Measurements from ENCODE around the gene CTBP2.

The CTBP2 gene

GRCh38 chr10:125204400-125204799 is 44.0 kb upstream of the CTBP2 start:
- H3K27me3 ChIP-seq (replicated peaks; ENCODE audit: control insufficient read depth, insufficient read depth, low read length), result no peaks in the 10 kb centered on the region
- no peak for DNase-seq (ENCODE audit: extremely low read depth, insufficient read length)
- no peak overlapping the region for H3K4me3 ChIP-seq (replicated peaks; ENCODE audit: low read depth, low read length)
- H3K36me3 ChIP-seq (ENCODE audit: control insufficient read depth, insufficient read depth, low read length), result no peaks in the 10 kb centered on the region
- TF ChIP-seq CTCF (IDR thresholded peaks at IDR 0.05; ENCODE audit: insufficient read depth, low read length, poor library complexity, severe bottlenecking), result no peak

GRCh38 chr10:125203186-125203800 is 42.9 kb upstream of the CTBP2 start:
- TF ChIP-seq CTCF (IDR thresholded peaks at IDR 0.05; ENCODE audit: insufficient read depth, low read length, poor library complexity, severe bottlenecking), result no peak
- H3K4me3 ChIP-seq (replicated peaks; ENCODE audit: low read depth, low read length), result no peak overlapping the region
- no peaks in the 10 kb centered on the region for H3K27me3 ChIP-seq (replicated peaks; ENCODE audit: control insufficient read depth, insufficient read depth, low read length)
- DNase-seq (ENCODE audit: extremely low read depth, insufficient read length), result no peak
- no peaks in the 10 kb centered on the region for H3K36me3 ChIP-seq (ENCODE audit: control insufficient read depth, insufficient read depth, low read length)

GRCh38 chr10:125201791-125202622 is 41.6 kb upstream of the CTBP2 start:
- H3K4me3 ChIP-seq (replicated peaks; ENCODE audit: low read depth, low read length), result no peak overlapping the region
- no peaks in the 10 kb centered on the region for H3K36me3 ChIP-seq (ENCODE audit: control insufficient read depth, insufficient read depth, low read length)
- DNase-seq (ENCODE audit: extremely low read depth, insufficient read length), result peak; percentile 33
- H3K27me3 ChIP-seq (replicated peaks; ENCODE audit: control insufficient read depth, insufficient read depth, low read length), result no peaks in the 10 kb centered on the region
- TF ChIP-seq CTCF (IDR thresholded peaks at IDR 0.05; ENCODE audit: insufficient read depth, low read length, poor library complexity, severe bottlenecking), result no peak

GRCh38 chr10:125201108-125201524 is 40.8 kb upstream of the CTBP2 start:
- H3K27me3 ChIP-seq (replicated peaks; ENCODE audit: control insufficient read depth, insufficient read depth, low read length), result 0 out of 2 replicates have a peak, but pooled peaks cover 1% of the 10 kb centered on the region
- H3K36me3 ChIP-seq (ENCODE audit: control insufficient read depth, insufficient read depth, low read length), result no peaks in the 10 kb centered on the region
- peak; percentile 80 for DNase-seq (ENCODE audit: extremely low read depth, insufficient read length)
- no peak overlapping the region for H3K4me3 ChIP-seq (replicated peaks; ENCODE audit: low read depth, low read length)
- no peak for TF ChIP-seq CTCF (IDR thresholded peaks at IDR 0.05; ENCODE audit: insufficient read depth, low read length, poor library complexity, severe bottlenecking)

GRCh38 chr10:125200396-125200795 is 40.0 kb upstream of the CTBP2 start:
- Histone ChIP-seq H3K4me3 (replicated peaks; ENCODE audit: low read depth, low read length) (no peak overlapping the region), H3K36me3 (ENCODE audit: control insufficient read depth, insufficient read depth, low read length) (no peaks in the 10 kb centered on the region), H3K27me3 (replicated peaks; ENCODE audit: control insufficient read depth, insufficient read depth, low read length) (0 out of 2 replicates have a peak, but pooled peaks cover 1% of the 10 kb centered on the region)
- no peak for TF ChIP-seq CTCF (IDR thresholded peaks at IDR 0.05; ENCODE audit: insufficient read depth, low read length, poor library complexity, severe bottlenecking)
- DNase-seq (ENCODE audit: extremely low read depth, insufficient read length), result no peak

Measured in GM06990 (cell line).